LHCN-M2 (cell line): ENCODE measurements around the gene NFYA. TPM values are rescaled to one million over a fixed set of nuclear protein-coding genes. Genes with fewer than 3 reads are reported as not detected.
"Not testable (repeated sequence)": the region's sequence is repeated elsewhere in the genome, so short reads cannot be mapped to it uniquely, and the experiment has no call there.

Experiments
- DNase-seq: peaks from one replicate; pipeline ENCODE4 v3.0.0-alpha.2; 2012; ENCODE audit warnings: low read depth
- total RNA-seq: library from RNA; depleted of rRNA; stranded (reverse); fragments of >200 nt; gene quantifications from 2 replicates; pipeline ENCODE4 v1.2.3, GENCODE V29; 2014; rRNA removed

The NFYA gene
- total RNA-seq, 1 experiment from 2014 or later = 18.8 TPM

GRCh38 chr6:41115027-41115426 is 42.3 kb downstream of the NFYA start:
- not testable (repeated sequence) for DNase-seq

GRCh38 chr6:41119508-41119907 is 46.7 kb downstream of the NFYA start:
- DNase-seq = no peak

GRCh38 chr6:41120058-41120457 is 47.3 kb downstream of the NFYA start:
- DNase-seq = no peak

- peak; percentile 26 for DNase-seq
These were observed 49.6 kb downstream of the NFYA start for GRCh38 chr6:41122373-41122772.

GRCh38 chr6:41122918-41123317 is 50.1 kb downstream of the NFYA start:
- DNase-seq = no peak

- DNase-seq = no peak
These were observed 52.5 kb downstream of the NFYA start for GRCh38 chr6:41125282-41125681.

- DNase-seq = no peak
These were observed 59.5 kb downstream of the NFYA start for GRCh38 chr6:41132254-41132653.

GRCh38 chr6:41135062-41135832 is 62.5 kb downstream of the NFYA start:
- no peak for DNase-seq

- DNase-seq = no peak
These were observed 64.1 kb downstream of the NFYA start for GRCh38 chr6:41136911-41137310.

- DNase-seq = no peak
These were observed 75.1 kb downstream of the NFYA start for GRCh38 chr6:41147917-41148316.

Other genes starting within 250 kb of the NFYA start
- gene UNC5CL, start 33.8 kb upstream of the NFYA start, total RNA-seq = under 0.01 TPM in 1 of 2 replicates, not detected in the other
- gene TSPO2, start 30.5 kb upstream of the NFYA start, total RNA-seq = not detected in 2 replicates
- 0.63 TPM in 1 of 2 replicates, not detected in the other for gene APOBEC2, start 19.8 kb upstream of the NFYA start, total RNA-seq
- gene OARD1, start 618 bp upstream of the NFYA start, total RNA-seq = 10.3 and 12.8 TPM in 2 replicates
- not detected in 2 replicates for gene TREML1, start 81.4 kb downstream of the NFYA start, total RNA-seq
- not detected in 2 replicates for gene TREM2, start 90.1 kb downstream of the NFYA start, total RNA-seq
- not detected in 2 replicates for gene TREML2, start 128.2 kb downstream of the NFYA start, total RNA-seq
- not detected in 2 replicates for gene TREML4, start 155.4 kb downstream of the NFYA start, total RNA-seq
- gene TREM1, start 213.7 kb downstream of the NFYA start, total RNA-seq = 0.32 and 0.52 TPM in 2 replicates